IMR-90 (cell line): ENCODE measurements around the gene NALCN. TPM values are rescaled to one million over a fixed set of nuclear protein-coding genes. Genes with fewer than 3 reads are reported as not detected.

Source experiments
- ATAC-seq: fragments of 200-7000 bp; cut with Tn5 transposase; 2 replicates; pipeline ENCODE4 v1.9.1; 2020; ENCODE audit warnings: low read depth, mild to moderate bottlenecking, moderate library complexity
- BruUV-seq: library from RNA; stranded (reverse); fragments of 400-500 nt; replicated peaks from 2 replicates; lab custom pipeline; 2021; lab: Mats Ljungman, UMichigan
- CTCF ChIA-PET: fragments of 300-600 bp; formaldehyde crosslinking; extraction: SDS; loops from one replicate; lab custom pipeline; 2021; ENCODE audit warnings: antibody characterized with exemption; lab: Yijun Ruan, JAX
- POLR2A ChIA-PET: fragments of 300-600 bp; sonication (Branson Sonifier 250); formaldehyde crosslinking; loops from one replicate; lab custom pipeline; 2022; ENCODE audit warnings: antibody characterized with exemption; ENCODE audit not compliant: unreplicated experiment; lab: Charles Lee
- DNase-seq: peaks from one replicate; pipeline ENCODE4 v3.0.0; 2013
- H2AFZ ChIP-seq: replicated peaks from 2 replicates; pipeline ENCODE3; 2013; ENCODE audit warnings: low read length, mild to moderate bottlenecking; ENCODE audit not compliant: poor library complexity
- H2AK5ac ChIP-seq: 2 replicates; pipeline ENCODE4 v1.6.1; 2013; ENCODE audit warnings: low read depth, low read length, inconsistent platforms
- H2AK9ac ChIP-seq: replicated peaks from 2 replicates; pipeline ENCODE3; 2013; ENCODE audit warnings: mild to moderate bottlenecking, low read depth, low read length, moderate library complexity; ENCODE audit not compliant: poor library complexity
- H2BK120ac ChIP-seq: 2 replicates; pipeline ENCODE4 v1.6.1; 2013; ENCODE audit warnings: low read depth, low read length, inconsistent platforms
- H2BK15ac ChIP-seq: 3 replicates; pipeline ENCODE4 v1.6.1; 2013; ENCODE audit warnings: low read depth, low read length, inconsistent platforms
- H2BK20ac ChIP-seq: 2 replicates; pipeline ENCODE4 v1.6.1; 2013; ENCODE audit warnings: low read depth, mild to moderate bottlenecking, inconsistent platforms, low read length, moderate library complexity
- H2BK5ac ChIP-seq: 2 replicates; pipeline ENCODE4 v1.6.1; 2013; ENCODE audit warnings: mild to moderate bottlenecking, low read depth, low read length, inconsistent platforms; ENCODE audit not compliant: poor library complexity, severe bottlenecking
- H3K14ac ChIP-seq: replicated peaks from 2 replicates; pipeline ENCODE4 v1.6.1; 2013; ENCODE audit warnings: low read depth, low read length, inconsistent platforms
- H3K18ac ChIP-seq: 2 replicates; pipeline ENCODE4 v1.6.1; 2013; ENCODE audit warnings: low read depth, low read length, control low read depth
- H3K23ac ChIP-seq: 2 replicates; pipeline ENCODE4 v1.6.1; 2013; ENCODE audit warnings: low read depth, low read length, inconsistent platforms
- H3K27ac ChIP-seq: 2 replicates; pipeline ENCODE4 v1.5.1; 2013; ENCODE audit warnings: mild to moderate bottlenecking, control low read depth, low read length; ENCODE audit not compliant: insufficient read depth
- H3K27me3 ChIP-seq: 2 replicates; pipeline ENCODE4 v1.6.1; 2013; ENCODE audit warnings: low read length; ENCODE audit not compliant: control insufficient read depth, insufficient read depth
- H3K36me3 ChIP-seq: 2 replicates; pipeline ENCODE4 v1.6.1; 2013; ENCODE audit warnings: low read length, mixed read lengths; ENCODE audit not compliant: control insufficient read depth, insufficient read depth
- H3K4ac ChIP-seq: 2 replicates; pipeline ENCODE4 v1.6.1; 2013; ENCODE audit warnings: low read depth, low read length, inconsistent platforms
- H3K4me1 ChIP-seq: 2 replicates; pipeline ENCODE4 v1.6.1; 2013; ENCODE audit warnings: low read length, mixed read lengths; ENCODE audit not compliant: control insufficient read depth, insufficient read depth
- H3K4me2 ChIP-seq: 2 replicates; pipeline ENCODE4 v1.6.1; 2013; ENCODE audit warnings: low read depth, mild to moderate bottlenecking, control low read depth, low read length, moderate library complexity
- H3K4me3 ChIP-seq: 2 replicates; pipeline ENCODE4 v1.5.1; 2013; ENCODE audit warnings: low read depth, mild to moderate bottlenecking, control low read depth, low read length, moderate library complexity; ENCODE audit not compliant: insufficient read depth
- H3K56ac ChIP-seq: 2 replicates; pipeline ENCODE4 v1.6.1; 2013; ENCODE audit warnings: low read length, inconsistent platforms; ENCODE audit not compliant: insufficient read depth; ENCODE audit errors: extremely low read depth
- H3K79me1 ChIP-seq, 2 experiments: 2 replicates each; pipeline ENCODE4 v1.6.1; 2013; ENCODE audit warnings: low read length in 2 of 2, inconsistent platforms in 1 of 2, low read depth in 1 of 2
- H3K9ac ChIP-seq: 2 replicates; pipeline ENCODE4 v1.6.1; 2013; ENCODE audit warnings: low read depth, low read length, control low read depth
- H3K9me1 ChIP-seq: 2 replicates; pipeline ENCODE4 v1.6.1; 2013; ENCODE audit warnings: low read length, inconsistent platforms; ENCODE audit not compliant: insufficient read depth
- H3K9me3 ChIP-seq: 2 replicates; pipeline ENCODE4 v1.6.1; 2013; ENCODE audit warnings: low read length; ENCODE audit not compliant: control insufficient read depth, insufficient read depth
- H4K20me1 ChIP-seq: 2 replicates; pipeline ENCODE4 v1.6.1; 2013; ENCODE audit warnings: low read length, inconsistent platforms; ENCODE audit not compliant: insufficient read depth
- H4K5ac ChIP-seq: 2 replicates; pipeline ENCODE4 v1.6.1; 2013; ENCODE audit warnings: mild to moderate bottlenecking, low read depth, low read length, control low read depth
- H4K8ac ChIP-seq, 2 experiments: 2 replicates each; pipeline ENCODE4 v1.6.1; 2013; ENCODE audit warnings: low read depth in 2 of 2, low read length in 2 of 2, control low read depth in 1 of 2, inconsistent platforms in 1 of 2
- H4K91ac ChIP-seq: 2 replicates; pipeline ENCODE4 v1.6.1; 2013; ENCODE audit warnings: low read depth, low read length, inconsistent platforms; ENCODE audit not compliant: insufficient read depth
- BHLHE40 ChIP-seq: fragments of 150-350 bp; IDR thresholded peaks from 2 replicates; pipeline ENCODE4 v1.6.1; 2016; ENCODE audit warnings: mild to moderate bottlenecking, low read depth, low read length
- CHD1 ChIP-seq: IDR thresholded peaks from 2 replicates; pipeline ENCODE4 v1.6.1; 2012; ENCODE audit warnings: low read depth, low read length, improper control_type of control experiment
- MAZ ChIP-seq: IDR thresholded peaks from 2 replicates; pipeline ENCODE4 v1.6.1; 2012; ENCODE audit warnings: low read depth, mild to moderate bottlenecking, low read length, improper control_type of control experiment, moderate library complexity, borderline replicate concordance
- NFE2L2 ChIP-seq: fragments of 150-350 bp; IDR thresholded peaks from 2 replicates; pipeline ENCODE4 v1.6.1; 2016; ENCODE audit warnings: low read depth, mild to moderate bottlenecking, low read length
- POLR2A ChIP-seq: IDR thresholded peaks from 2 replicates; pipeline ENCODE4 v1.6.1; 2012; ENCODE audit warnings: mild to moderate bottlenecking, low read depth, low read length
- RAD21 ChIP-seq: IDR thresholded peaks from 2 replicates; pipeline ENCODE4 v1.6.1; 2012; ENCODE audit warnings: low read length, improper control_type of control experiment
- RCOR1 ChIP-seq: IDR thresholded peaks from 2 replicates; pipeline ENCODE4 v1.6.1; 2012; ENCODE audit warnings: mild to moderate bottlenecking, low read length, improper control_type of control experiment; ENCODE audit not compliant: insufficient replicate concordance
- RFX5 ChIP-seq: IDR thresholded peaks from 2 replicates; pipeline ENCODE4 v1.8.0; 2012; ENCODE audit warnings: low read depth, mild to moderate bottlenecking, low read length, moderate library complexity
- SMC3 ChIP-seq: fragments of 150-350 bp; IDR thresholded peaks from 2 replicates; pipeline ENCODE4 v1.6.1; 2016; ENCODE audit warnings: low read depth, mild to moderate bottlenecking, antibody characterized with exemption, low read length, moderate library complexity
- WGBS, 2 experiments: methylation state at CpG; one replicate each; pipeline versions ENCODE4 v1.1.5 to v1.1.7; 2013; ENCODE audit warnings: missing lambda C conversion rate in 2 of 2; ENCODE audit not compliant: insufficient read length in 1 of 2; ENCODE audit errors: extremely low coverage in 2 of 2; 5-methylcytosine and 5-hydroxymethylcytosine counted together
- dilution Hi-C: fragments of 300-500 bp; cut with HindIII; formaldehyde crosslinking; loops from one replicate; pipeline ENCODE4 v1.14.3; 2018; ENCODE audit warnings: low sequenced_read_pairs; ENCODE audit not compliant: unreplicated experiment
- in situ Hi-C: fragments of 300-500 bp; cut with MboI; formaldehyde crosslinking; loops from 3 replicates; pipeline ENCODE4 v1.14.3; 2019; ENCODE audit warnings: low sequenced_read_pairs, inconsistent platforms, mixed read lengths
- intact Hi-C: fragments of 100-400 bp; cut with micrococcal nuclease; formaldehyde crosslinking; loops from 2 replicates; pipeline ENCODE4 v1.10.0; 2022
- polyA plus RNA-seq, 3 experiments: library from polyadenylated mRNA; depleted of rRNA; stranded (reverse); fragments of >200 nt; gene quantifications; 2 replicates each; pipeline ENCODE4 v1.2.3, GENCODE V29; 2012; ENCODE audit warnings: low replicate concordance in 1 of 3
- total RNA-seq: library from RNA; depleted of rRNA; stranded (reverse); fragments of >200 nt; gene quantifications from 2 replicates; pipeline ENCODE4 v1.2.3, GENCODE V29; 2012
- TF ChIP-seq, protein P1 (sequence below): conservative IDR thresholded peaks from 2 replicates; pipeline ENCODE4 v1.5.1; 2012; ENCODE audit warnings: mild to moderate bottlenecking, low read depth, low read length, improper control_type of control experiment
- TF ChIP-seq, protein P2 (sequence below): fragments of 150-350 bp; IDR thresholded peaks from 2 replicates; pipeline ENCODE4 v1.6.1; 2017; ENCODE audit warnings: mild to moderate bottlenecking, antibody characterized with exemption, low read length, low read depth

NALCN gene
- total and polyA plus RNA-seq, 2 of the 4 experiments (the other 2 are of a cell fraction), result 2.9 to 4.8 TPM

DNA sequence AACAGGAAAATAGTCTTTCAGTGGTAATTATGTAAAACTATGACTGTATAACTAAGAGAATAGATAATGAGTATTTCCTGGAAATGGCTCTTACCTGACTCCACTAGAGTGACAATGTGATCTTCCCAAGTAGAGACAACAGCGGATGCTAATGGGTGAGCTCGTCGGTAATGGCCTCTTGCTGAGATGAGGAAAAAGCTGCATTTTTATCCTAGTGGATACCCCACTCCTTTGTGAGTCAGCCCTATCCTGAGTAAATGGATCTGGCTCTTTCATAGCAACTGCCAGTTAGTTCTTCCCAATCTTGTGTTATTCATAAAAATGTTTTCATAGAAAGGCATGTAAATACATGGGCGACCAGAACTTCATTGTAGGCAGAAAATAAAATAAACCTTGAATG, 299.5 kb downstream of the NALCN start:
- Histone ChIP-seq H4K91ac (no peak overlapping the region), H2AK5ac (no peak overlapping the region)
- no TSS peak for BruUV-seq

More for the DNA sequence above, 299.5 kb downstream of the NALCN start:
- Histone ChIP-seq H3K4me2 (no peak overlapping the region), H3K36me3 (no peaks in the 10 kb centered on the region), H2AK9ac (no peak overlapping the region), H2BK5ac (no peak overlapping the region), H2BK120ac (no peak overlapping the region), H3K14ac (no peak overlapping the region), H4K20me1 (no peaks in the 10 kb centered on the region), H3K23ac (no peak overlapping the region), H3K4me1 (no peaks in the 10 kb centered on the region), H3K4me3 (no peak overlapping the region), H3K9me1 (no peaks in the 10 kb centered on the region), H3K56ac (no peak overlapping the region), H3K27ac (no peak overlapping the region), H3K9ac (no peak overlapping the region), H4K5ac (no peak overlapping the region), H3K79me1 (no peaks in the 10 kb centered on the region), H3K27me3 (no peaks in the 10 kb centered on the region; the same call in 1 of the 2 replicates), H2BK20ac (no peak overlapping the region), H3K18ac (no peak overlapping the region), H3K9me3 (no peaks in the 10 kb centered on the region), H3K4ac (no peak overlapping the region), H4K8ac (no peak overlapping the region), H2BK15ac (no peak overlapping the region), H2AFZ (no peak overlapping the region)
- in situ Hi-C loops, result loop anchor here (25.0 kb wide), 1 partner anchor 1455 kb away; no protein-coding TSS in a partner anchor
- DNase-seq (no peak), ATAC-seq (peak; percentile 56)
- intact Hi-C loops, result no loop called here
- CTCF ChIA-PET, result interaction anchor here (1.8 kb wide), 1 partner anchor 11 kb away, joined by 4 read pairs; no protein-coding TSS in a partner anchor
- POLR2A ChIA-PET, result no interaction called here
- TF ChIP-seq BHLHE40 (no peak), NFE2L2 (no peak), CHD1 (no peak), RFX5 (no peak), SMC3 (no peak), MAZ (no peak), RCOR1 (no peak), POLR2A (no peak), RAD21 (no peak)
- TF ChIP-seq, protein P1, sequence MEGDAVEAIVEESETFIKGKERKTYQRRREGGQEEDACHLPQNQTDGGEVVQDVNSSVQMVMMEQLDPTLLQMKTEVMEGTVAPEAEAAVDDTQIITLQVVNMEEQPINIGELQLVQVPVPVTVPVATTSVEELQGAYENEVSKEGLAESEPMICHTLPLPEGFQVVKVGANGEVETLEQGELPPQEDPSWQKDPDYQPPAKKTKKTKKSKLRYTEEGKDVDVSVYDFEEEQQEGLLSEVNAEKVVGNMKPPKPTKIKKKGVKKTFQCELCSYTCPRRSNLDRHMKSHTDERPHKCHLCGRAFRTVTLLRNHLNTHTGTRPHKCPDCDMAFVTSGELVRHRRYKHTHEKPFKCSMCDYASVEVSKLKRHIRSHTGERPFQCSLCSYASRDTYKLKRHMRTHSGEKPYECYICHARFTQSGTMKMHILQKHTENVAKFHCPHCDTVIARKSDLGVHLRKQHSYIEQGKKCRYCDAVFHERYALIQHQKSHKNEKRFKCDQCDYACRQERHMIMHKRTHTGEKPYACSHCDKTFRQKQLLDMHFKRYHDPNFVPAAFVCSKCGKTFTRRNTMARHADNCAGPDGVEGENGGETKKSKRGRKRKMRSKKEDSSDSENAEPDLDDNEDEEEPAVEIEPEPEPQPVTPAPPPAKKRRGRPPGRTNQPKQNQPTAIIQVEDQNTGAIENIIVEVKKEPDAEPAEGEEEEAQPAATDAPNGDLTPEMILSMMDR, result no peak
- TF ChIP-seq, protein P2, sequence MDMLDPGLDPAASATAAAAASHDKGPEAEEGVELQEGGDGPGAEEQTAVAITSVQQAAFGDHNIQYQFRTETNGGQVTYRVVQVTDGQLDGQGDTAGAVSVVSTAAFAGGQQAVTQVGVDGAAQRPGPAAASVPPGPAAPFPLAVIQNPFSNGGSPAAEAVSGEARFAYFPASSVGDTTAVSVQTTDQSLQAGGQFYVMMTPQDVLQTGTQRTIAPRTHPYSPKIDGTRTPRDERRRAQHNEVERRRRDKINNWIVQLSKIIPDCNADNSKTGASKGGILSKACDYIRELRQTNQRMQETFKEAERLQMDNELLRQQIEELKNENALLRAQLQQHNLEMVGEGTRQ, result no peak
- no CpG with 5 or more reads among the region's 4 CpGs for WGBS, 2 experiments
- dilution Hi-C loops, result no loop called here
